Thymus (tissue), 11 donors: Measurements from ENCODE around the gene VPS8. TPM values are rescaled to one million over a fixed set of nuclear protein-coding genes. Genes with fewer than 3 reads are reported as not detected.

ENCODE experiments used
- DNase-seq, 9 donors: peaks; one replicate each; pipeline ENCODE4 v3.0.0-alpha.2; 2013; ENCODE audit warnings: low spot score in 9 of 9, low read depth in 6 of 9, missing footprints in 1 of 9
- H3K27ac ChIP-seq, 2 donors: one replicate each; pipeline ENCODE4 v1.5.1; 2013; ENCODE audit warnings: control low read depth in 1 of 2, low read depth in 1 of 2, low read length in 1 of 2, mild to moderate bottlenecking in 1 of 2, moderate library complexity in 1 of 2
- H3K27me3 ChIP-seq, 2 donors: one replicate each; pipeline ENCODE4 v1.5.1; 2013; ENCODE audit warnings: low read length in 1 of 2; ENCODE audit not compliant: control insufficient read depth in 2 of 2, insufficient read depth in 1 of 2
- H3K36me3 ChIP-seq, 2 donors: one replicate each; pipeline ENCODE4 v1.5.1; 2013; ENCODE audit warnings: low read length in 1 of 2, mild to moderate bottlenecking in 1 of 2, moderate library complexity in 1 of 2; ENCODE audit not compliant: control insufficient read depth in 2 of 2, insufficient read depth in 2 of 2
- H3K4me1 ChIP-seq, 2 donors: one replicate each; pipeline ENCODE4 v1.5.1; 2013; ENCODE audit warnings: low read length in 2 of 2; ENCODE audit not compliant: control insufficient read depth in 2 of 2, insufficient read depth in 2 of 2
- H3K4me3 ChIP-seq, 2 donors: one replicate each; pipeline ENCODE4 v1.5.1; 2013; ENCODE audit warnings: low read length in 2 of 2, control low read depth in 1 of 2, mild to moderate bottlenecking in 1 of 2
- H3K9me3 ChIP-seq, 2 donors: one replicate each; pipeline ENCODE4 v1.5.1; 2013; ENCODE audit warnings: low read length in 1 of 2, mild to moderate bottlenecking in 1 of 2; ENCODE audit not compliant: control insufficient read depth in 2 of 2, insufficient read depth in 1 of 2
- WGBS: extraction: QIAGEN DNeasy Blood & Tissue Kit; methylation state at CpG from one replicate; pipeline ENCODE4 v1.1.7; 2013; 5-methylcytosine and 5-hydroxymethylcytosine counted together
- polyA plus RNA-seq: library from polyadenylated mRNA; stranded (reverse); fragments of 200-250 nt; gene quantifications from one replicate; pipeline ENCODE4 v1.2.3, GENCODE V29; 2013
- total RNA-seq: library from RNA; stranded (reverse); fragments of 120-200 nt; gene quantifications from one replicate; pipeline ENCODE4 v1.2.4, GENCODE V29; 2013
- donor health status: healthy.

Gene VPS8
- total and polyA plus RNA-seq, 2 donors: 20.1 to 36.1 TPM

GRCh38 chr3:184927796-184928315 lies 115.9 kb downstream of the VPS8 start:
- peaks cover 0 to 27% of the 10 kb centered on the region in 2 donors for H3K36me3 ChIP-seq
- no peaks in the 10 kb centered on the region for H3K27me3 ChIP-seq
- WGBS: 97% methylated on average over 6 of the region's 6 CpGs

GRCh38 chr3:184932777-184933176 lies 120.8 kb downstream of the VPS8 start:
- Histone ChIP-seq H3K27ac (no peak overlapping the region), H3K9me3 (no peaks in the 10 kb centered on the region), H3K4me3 (no peak overlapping the region), H3K27me3 (no peaks in the 10 kb centered on the region), H3K4me1 (no peaks in the 10 kb centered on the region), H3K36me3 (peaks cover 3 to 15% of the 10 kb centered on the region in 2 donors)
- 100% methylated on average over 1 of the region's 1 CpG for WGBS
- DNase-seq: no peak

More at GRCh38 chr3:184927796-184928315, 115.9 kb downstream of the VPS8 start:
- no peak overlapping the region for H3K4me3 ChIP-seq
- H3K9me3 ChIP-seq: no peaks in the 10 kb centered on the region
- H3K4me1 ChIP-seq: no peaks in the 10 kb centered on the region
- H3K27ac ChIP-seq: no peak overlapping the region
- DNase-seq: no peak

- H3K9me3 ChIP-seq: no peaks in the 10 kb centered on the region
- peaks cover 3 to 6% of the 10 kb centered on the region in 2 donors for H3K36me3 ChIP-seq
- no peaks in the 10 kb centered on the region for H3K27me3 ChIP-seq
- H3K4me3 ChIP-seq: no peak overlapping the region
- no peak for DNase-seq
- WGBS: 98% methylated on average over 4 of the region's 4 CpGs
- no peak overlapping the region for H3K27ac ChIP-seq
- no peaks in the 10 kb centered on the region for H3K4me1 ChIP-seq
Measured at GRCh38 chr3:184937611-184938010, 125.6 kb downstream of the VPS8 start.

- Histone ChIP-seq H3K4me1 (no peaks in the 10 kb centered on the region), H3K27ac (no peak overlapping the region), H3K9me3 (no peaks in the 10 kb centered on the region), H3K4me3 (no peak overlapping the region), H3K27me3 (no peaks in the 10 kb centered on the region), H3K36me3 (peaks cover 3 to 6% of the 10 kb centered on the region in 2 donors)
- DNase-seq: no peak
- 99% methylated on average over 2 of the region's 2 CpGs for WGBS
Measured at GRCh38 chr3:184941408-184941807, 129.4 kb downstream of the VPS8 start.

- H3K4me1 ChIP-seq: no peaks in the 10 kb centered on the region
- DNase-seq: no peak
- H3K27me3 ChIP-seq: no peaks in the 10 kb centered on the region
- H3K4me3 ChIP-seq: no peak overlapping the region
- 73% methylated on average over 3 of the region's 3 CpGs for WGBS
- no peaks in the 10 kb centered on the region for H3K9me3 ChIP-seq
- H3K27ac ChIP-seq: no peak overlapping the region
- H3K36me3 ChIP-seq: peaks cover 0 to 3% of the 10 kb centered on the region in 2 donors
Measured at GRCh38 chr3:184942735-184943134, 130.8 kb downstream of the VPS8 start.

- H3K4me3 ChIP-seq: no peak overlapping the region
- no peaks in the 10 kb centered on the region for H3K27me3 ChIP-seq
- H3K36me3 ChIP-seq: peaks cover 0 to 3% of the 10 kb centered on the region in 2 donors
- 99% methylated on average over 3 of the region's 3 CpGs for WGBS
- H3K4me1 ChIP-seq: no peaks in the 10 kb centered on the region
- H3K27ac ChIP-seq: no peak overlapping the region
- H3K9me3 ChIP-seq: no peaks in the 10 kb centered on the region
- no peak for DNase-seq
Measured at GRCh38 chr3:184944241-184944640, 132.3 kb downstream of the VPS8 start.

- Histone ChIP-seq H3K27ac (no peak overlapping the region), H3K36me3 (peaks cover 2 to 3% of the 10 kb centered on the region in 2 donors), H3K4me3 (no peak overlapping the region), H3K27me3 (no peaks in the 10 kb centered on the region), H3K9me3 (no peaks in the 10 kb centered on the region), H3K4me1 (no peaks in the 10 kb centered on the region)
- 96% methylated on average over 7 of the region's 7 CpGs for WGBS
- DNase-seq: no peak
Measured at GRCh38 chr3:184945886-184946625, 134.1 kb downstream of the VPS8 start.

GRCh38 chr3:184946917-184947316 lies 135.0 kb downstream of the VPS8 start:
- no peaks in the 10 kb centered on the region for H3K27me3 ChIP-seq
- no peak overlapping the region for H3K4me3 ChIP-seq
- no peak overlapping the region for H3K27ac ChIP-seq
- no peaks in the 10 kb centered on the region for H3K4me1 ChIP-seq
- no peak for DNase-seq
- WGBS: 98% methylated on average over 3 of the region's 3 CpGs
- no peaks in the 10 kb centered on the region for H3K9me3 ChIP-seq
- H3K36me3 ChIP-seq: peaks cover 2 to 3% of the 10 kb centered on the region in 2 donors

- no peaks in the 10 kb centered on the region for H3K27me3 ChIP-seq
- WGBS: 98% methylated on average over 4 of the region's 4 CpGs
- no peak overlapping the region for H3K4me3 ChIP-seq
- H3K4me1 ChIP-seq: no peaks in the 10 kb centered on the region
- no peaks in the 10 kb centered on the region for H3K9me3 ChIP-seq
- DNase-seq: no peak
- H3K36me3 ChIP-seq: peaks cover 2 to 3% of the 10 kb centered on the region in 2 donors
- H3K27ac ChIP-seq: no peak overlapping the region
Measured at GRCh38 chr3:184949251-184949965, 137.4 kb downstream of the VPS8 start.
